ENCODE data around the gene SDK1.

Gene SDK1

DNA sequence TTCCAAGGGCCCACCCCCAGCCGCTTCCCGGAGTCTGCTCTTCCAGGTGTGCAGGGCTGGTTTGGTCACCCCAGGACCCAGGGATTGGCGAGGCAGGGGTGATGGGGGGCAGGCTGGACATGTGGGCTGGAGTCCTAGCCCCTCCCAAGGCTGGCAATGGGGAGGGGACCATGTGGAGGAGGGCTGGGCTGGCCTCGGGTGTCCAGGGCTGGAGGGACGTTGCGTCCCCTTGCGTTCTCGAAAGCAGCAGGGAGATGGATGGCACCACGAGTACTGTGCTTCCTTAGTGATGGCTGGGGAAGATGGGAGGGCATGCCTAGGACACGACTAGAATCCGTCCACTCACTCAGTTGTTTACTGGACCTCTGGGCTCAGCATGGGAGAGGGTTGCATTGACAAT, 848.6 kb downstream of the SDK1 start:
- DNase-seq, result no peak

DNA sequence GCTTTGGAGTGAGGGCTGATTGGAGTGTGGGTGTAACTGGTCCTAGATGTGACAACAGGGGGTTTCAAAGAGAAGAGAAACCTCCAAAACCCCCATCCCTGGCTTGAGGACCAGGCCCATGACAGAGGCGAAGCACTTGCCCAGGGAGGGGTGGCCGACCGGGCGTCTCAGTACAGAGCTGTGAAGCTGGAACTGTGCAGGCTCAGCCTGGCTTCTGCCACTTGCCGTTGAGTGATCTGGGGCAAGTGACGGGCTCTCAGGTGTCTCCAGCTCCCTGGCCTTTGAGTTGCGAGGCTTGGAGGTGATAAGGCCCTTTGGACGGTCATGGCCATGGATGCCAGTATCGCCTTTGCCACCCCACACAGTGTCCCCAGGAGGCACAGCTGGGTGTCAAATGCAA, 849.7 kb downstream of the SDK1 start:
- DNase-seq, result no peak

GRCh38 chr7:4151524-4151923, 850.5 kb downstream of the SDK1 start:
- DNase-seq, result no peak

DNA sequence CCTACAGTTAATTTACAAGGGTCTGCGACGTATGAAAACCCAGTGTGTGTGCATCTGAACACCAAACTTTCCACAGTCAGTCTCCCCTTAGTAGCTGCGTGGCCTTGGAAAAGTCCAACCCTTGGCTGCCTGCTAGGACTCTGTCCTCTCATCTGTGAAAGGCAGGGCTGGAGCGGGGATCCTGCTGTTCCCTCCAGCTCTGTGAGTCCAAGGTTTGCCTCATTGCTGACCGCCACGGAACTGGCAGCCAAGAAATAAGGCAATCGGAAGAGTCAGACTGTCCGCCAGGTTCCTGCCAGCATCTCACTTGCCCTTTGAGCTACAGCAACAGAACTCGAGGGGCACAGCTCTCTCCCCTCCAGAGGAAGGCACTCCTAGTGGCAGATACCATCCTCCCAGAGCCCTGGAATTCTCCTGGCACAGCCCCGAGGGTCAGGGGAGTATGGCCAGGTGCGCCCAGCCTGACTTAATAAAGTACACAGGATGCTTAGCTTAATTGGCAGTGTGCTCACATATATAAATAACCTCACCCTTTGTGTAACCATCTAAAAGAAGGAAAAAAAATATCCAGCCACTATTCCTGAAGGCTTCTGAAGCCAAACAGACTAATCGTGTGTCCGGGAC, 851.0 kb downstream of the SDK1 start:
- no peak for DNase-seq

- no peak for DNase-seq
Measured at GRCh38 chr7:4154882-4155535, 854.0 kb downstream of the SDK1 start.

- no peak for DNase-seq
Measured at GRCh38 chr7:4156190-4156589, 855.1 kb downstream of the SDK1 start.

DNA sequence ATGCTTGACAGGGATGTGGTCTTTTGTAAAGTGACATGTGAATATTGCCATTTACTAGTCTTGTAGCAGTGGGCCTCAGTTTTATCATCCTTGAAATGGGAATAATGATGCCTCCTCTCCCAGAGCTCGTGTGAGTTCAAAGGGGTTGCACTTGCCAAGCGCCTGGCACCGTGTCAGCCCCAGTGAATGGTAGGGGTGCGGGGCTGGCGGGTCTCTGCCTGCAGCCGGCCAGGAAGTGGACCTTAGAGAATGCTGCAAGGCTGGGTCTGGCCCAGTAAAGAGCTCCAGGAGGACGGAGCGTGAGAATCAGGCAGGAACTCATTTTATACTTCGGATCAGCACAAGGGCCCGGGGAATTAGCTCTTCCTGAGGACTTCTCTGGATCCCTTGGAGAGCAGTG, 856.6 kb downstream of the SDK1 start:
- DNase-seq, result no peak

- no peak for DNase-seq
Measured at GRCh38 chr7:4158441-4159153, 857.5 kb downstream of the SDK1 start.

- no peak for DNase-seq
Measured at GRCh38 chr7:4159154-4159501, 858.1 kb downstream of the SDK1 start.

DNA sequence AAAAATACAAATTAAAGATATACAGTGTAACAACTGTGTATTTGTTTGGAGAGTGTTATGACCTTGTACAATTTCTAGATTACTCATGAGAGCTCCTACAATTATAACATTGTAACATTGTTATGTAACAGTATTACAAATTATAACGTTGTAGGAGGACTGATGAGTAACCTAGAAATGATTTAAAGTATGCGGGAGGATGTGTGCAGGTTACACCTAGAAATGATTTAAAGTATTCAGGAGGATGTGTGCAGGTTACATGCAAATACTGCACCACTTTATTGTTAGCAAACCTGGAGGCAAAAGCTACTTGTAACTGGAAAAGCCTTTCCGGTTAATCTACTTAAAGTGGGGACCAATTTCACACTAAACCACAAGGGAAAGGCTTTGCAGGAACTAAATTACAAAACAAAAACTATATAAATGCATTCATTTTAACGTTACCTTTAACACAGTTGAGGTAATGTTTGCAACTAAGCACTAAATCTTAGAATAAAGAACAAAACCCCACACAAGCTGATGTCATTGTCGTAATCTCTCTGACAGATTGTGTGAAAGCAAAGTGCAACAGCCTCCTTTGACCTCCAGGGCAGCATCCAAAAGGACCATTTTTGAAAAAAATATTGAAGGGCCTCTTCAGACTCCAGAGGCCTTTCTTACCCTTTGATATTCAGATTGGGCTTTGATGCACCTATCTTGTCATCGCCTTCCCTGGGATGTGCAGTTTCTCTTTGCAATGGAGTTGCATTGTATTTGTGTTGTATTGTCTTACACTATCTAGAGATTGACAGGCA, 858.9 kb downstream of the SDK1 start:
- no peak for DNase-seq

- no peak for DNase-seq
Measured at GRCh38 chr7:4162884-4163564, 862.0 kb downstream of the SDK1 start.

- DNase-seq, result no peak
Measured at GRCh38 chr7:4163565-4164203, 862.6 kb downstream of the SDK1 start.

- DNase-seq, result no peak
Measured at GRCh38 chr7:4164556-4164955, 863.5 kb downstream of the SDK1 start.

GRCh38 chr7:4166340-4166739, 865.3 kb downstream of the SDK1 start:
- no peak for DNase-seq

- DNase-seq, result no peak
Measured at GRCh38 chr7:4166807-4167206, 865.8 kb downstream of the SDK1 start.

GRCh38 chr7:4167385-4167910, 866.4 kb downstream of the SDK1 start:
- no peak for DNase-seq

GRCh38 chr7:4168041-4168440, 867.0 kb downstream of the SDK1 start:
- no peak for DNase-seq

DNA sequence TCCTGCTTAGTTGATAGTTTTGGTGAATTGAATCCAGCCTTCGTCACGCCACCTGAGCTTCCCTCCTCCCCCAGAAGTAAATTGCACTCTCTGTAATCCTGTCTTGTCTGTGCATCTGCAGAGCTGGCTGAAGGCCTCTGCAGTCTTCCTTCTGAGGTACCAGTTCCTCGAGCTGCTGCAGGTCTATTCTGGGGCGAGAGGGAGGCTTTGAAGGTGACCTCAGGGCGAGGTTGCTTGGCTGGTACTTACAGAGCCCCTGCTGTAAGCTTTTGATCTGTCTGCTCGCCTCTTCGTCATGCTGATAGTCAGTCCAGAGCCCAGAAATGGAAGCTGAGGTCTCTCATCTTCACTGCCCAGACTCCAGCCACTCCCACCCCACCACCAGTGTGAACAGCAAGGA, 867.5 kb downstream of the SDK1 start:
- DNase-seq, result no peak

GRCh38 chr7:4169455-4169854, 868.4 kb downstream of the SDK1 start:
- DNase-seq, result no peak

DNA sequence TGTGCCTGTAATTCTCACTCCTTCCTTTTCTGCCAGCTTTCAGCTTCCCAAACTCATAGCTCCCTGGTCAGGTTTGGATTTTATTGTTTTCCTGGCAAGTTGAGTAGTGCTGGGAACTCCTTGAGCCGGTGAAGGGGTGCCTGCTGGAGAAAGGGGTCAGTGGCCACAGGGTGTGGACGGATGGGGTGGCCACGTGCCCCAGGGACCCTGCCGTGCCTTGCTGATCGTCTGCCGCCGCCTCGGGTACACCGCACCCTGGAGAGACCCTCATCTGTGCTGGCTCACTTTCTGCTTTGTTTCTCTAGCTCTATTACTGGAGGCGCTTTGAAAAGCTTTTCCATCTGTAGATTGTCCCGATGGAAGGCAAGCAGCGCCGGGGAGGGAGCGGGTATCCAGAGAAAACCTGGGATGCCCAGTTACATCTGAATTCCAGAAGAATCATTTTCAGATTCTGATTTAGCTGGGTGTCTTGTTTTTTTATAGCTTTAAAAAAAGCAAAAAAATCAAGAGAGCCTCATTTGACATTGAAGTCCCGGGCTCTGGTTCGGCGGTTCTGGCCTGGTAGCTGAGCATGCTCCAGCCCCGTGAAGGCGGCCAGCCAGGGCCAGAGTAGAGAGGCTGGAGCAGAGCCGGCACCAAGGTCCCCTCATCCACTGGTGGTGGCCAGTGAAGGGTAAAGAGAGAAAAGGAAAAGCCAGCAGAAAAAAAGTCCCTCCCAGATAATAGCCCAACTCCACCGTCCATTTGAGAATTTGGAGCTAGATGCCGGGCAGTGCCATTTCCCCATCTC, 870.1 kb downstream of the SDK1 start:
- no peak for DNase-seq

GRCh38 chr7:4172883-4173282, 871.8 kb downstream of the SDK1 start:
- no peak for DNase-seq

Data from T1000 (cell line).